Right hindlimb (tissue), 1 donor: ENCODE results near the gene PLCE1.
A peak's percentile ranks its signal among the peaks of the same experiment; 100 is the strongest.

Experiments
- DNase-seq: peaks from one replicate; pipeline ENCODE4 v3.0.0-alpha.2; 2018

The PLCE1 gene

GRCh38 chr10:94025806-94026205 is 32.1 kb downstream of the PLCE1 start:
- no peak for DNase-seq

GRCh38 chr10:94027197-94027596 is 33.5 kb downstream of the PLCE1 start:
- no peak for DNase-seq

- no peak for DNase-seq
These were observed 36.2 kb downstream of the PLCE1 start for GRCh38 chr10:94029955-94030354.

- DNase-seq: no peak
These were observed 42.4 kb downstream of the PLCE1 start for GRCh38 chr10:94035982-94036765.

GRCh38 chr10:94036766-94037033 is 43.0 kb downstream of the PLCE1 start:
- DNase-seq: no peak

GRCh38 chr10:94037286-94037685 is 43.6 kb downstream of the PLCE1 start:
- DNase-seq: no peak

- no peak for DNase-seq
These were observed 44.3 kb downstream of the PLCE1 start for GRCh38 chr10:94038024-94038423.

GRCh38 chr10:94041206-94041605 is 47.5 kb downstream of the PLCE1 start:
- peak; percentile 36 for DNase-seq

GRCh38 chr10:94042001-94042833 is 48.5 kb downstream of the PLCE1 start:
- DNase-seq: peak; percentile 64

GRCh38 chr10:94042834-94043175 is 49.1 kb downstream of the PLCE1 start:
- no peak for DNase-seq
